Esophagus muscularis mucosa (tissue), 3 donors: Measurements from ENCODE around the gene KRTAP12-1.

ENCODE experiments used
- CTCF ChIP-seq, 3 experiments: fragments of 200-600 bp in 2 of 3; fragments of 450-650 bp in 1 of 3; sonication (generic) in 2 of 3; IDR thresholded peaks; one replicate each; pipeline ENCODE4 v1.5.1; 2017 to 2019; ENCODE audit warnings: antibody characterized with exemption in 3 of 3, mild to moderate bottlenecking in 2 of 3, moderate library complexity in 1 of 3
- EP300 ChIP-seq: sonication (generic); formaldehyde crosslinking; IDR thresholded peaks from one replicate; pipeline ENCODE4 v1.6.1; 2017; ENCODE audit warnings: antibody characterized with exemption

GRCh38 chr21:44713846-44714245 lies 31.9 kb upstream of the KRTAP12-1 start:
- TF ChIP-seq CTCF (IDR thresholded peaks at IDR 0.05) (no peak), EP300 (no peak)
